Cardiac fibroblast (primary cell): ENCODE data around the gene GPR179.

Experiments
- DNase-seq, 2 donors: peaks; one replicate each; pipeline versions ENCODE4 v3.0.0 to v3.0.0-alpha.2; 2010; ENCODE audit warnings: low read depth in 2 of 2
- H3K4me3 ChIP-seq, 2 donors: replicated peaks in 1 of 2; 1 replicate in 1 of 2; 2 replicates in 1 of 2; pipeline ENCODE4 v1.5.1; 2011; ENCODE audit warnings: low read depth in 2 of 2, low read length in 2 of 2, mild to moderate bottlenecking in 2 of 2, moderate library complexity in 1 of 2
- CTCF ChIP-seq: IDR thresholded peaks from one replicate; pipeline ENCODE4 v1.5.1; 2011; ENCODE audit warnings: low read depth, mild to moderate bottlenecking, low read length, inconsistent platforms

Gene GPR179

GRCh38 chr17:38344420-38344745 is 627 bp upstream of the GPR179 start:
- no peak for TF ChIP-seq CTCF
- H3K4me3 ChIP-seq: no peak overlapping the region
- no peak for DNase-seq

- no peak for DNase-seq
- no peak overlapping the region for H3K4me3 ChIP-seq
- TF ChIP-seq CTCF: no peak
Measured at GRCh38 chr17:38342886-38343607, 709 bp downstream of the GPR179 start.

- no peak overlapping the region for H3K4me3 ChIP-seq
- DNase-seq: peak; percentile 16 to 58
- no peak for TF ChIP-seq CTCF
Measured at GRCh38 chr17:38341035-38341721, 2.6 kb downstream of the GPR179 start.

GRCh38 chr17:38339891-38340290 is 3.9 kb downstream of the GPR179 start:
- H3K4me3 ChIP-seq: no peak overlapping the region
- TF ChIP-seq CTCF: no peak
- DNase-seq: peak in 1 of 2 donors; percentile 29

GRCh38 chr17:38338535-38338934 is 5.2 kb downstream of the GPR179 start:
- no peak overlapping the region for H3K4me3 ChIP-seq

GRCh38 chr17:38338053-38338452 is 5.7 kb downstream of the GPR179 start:
- TF ChIP-seq CTCF: no peak
- H3K4me3 ChIP-seq: no peak overlapping the region
- DNase-seq: no peak

More at GRCh38 chr17:38338535-38338934, 5.2 kb downstream of the GPR179 start:
- no peak for DNase-seq
- no peak for TF ChIP-seq CTCF
